ENCODE results near the gene TCF7L1. TPM values are rescaled to one million over a fixed set of nuclear protein-coding genes. Genes with fewer than 3 reads are reported as not detected.
A peak's percentile ranks its signal among the peaks of the same experiment; 100 is the strongest.

The TCF7L1 gene
- total and polyA plus RNA-seq, 2 of the 13 experiments (the other 11 are each of a cell fraction or from before 2014, with no cell fraction given), result 0.04 to 0.15 TPM

DNA sequence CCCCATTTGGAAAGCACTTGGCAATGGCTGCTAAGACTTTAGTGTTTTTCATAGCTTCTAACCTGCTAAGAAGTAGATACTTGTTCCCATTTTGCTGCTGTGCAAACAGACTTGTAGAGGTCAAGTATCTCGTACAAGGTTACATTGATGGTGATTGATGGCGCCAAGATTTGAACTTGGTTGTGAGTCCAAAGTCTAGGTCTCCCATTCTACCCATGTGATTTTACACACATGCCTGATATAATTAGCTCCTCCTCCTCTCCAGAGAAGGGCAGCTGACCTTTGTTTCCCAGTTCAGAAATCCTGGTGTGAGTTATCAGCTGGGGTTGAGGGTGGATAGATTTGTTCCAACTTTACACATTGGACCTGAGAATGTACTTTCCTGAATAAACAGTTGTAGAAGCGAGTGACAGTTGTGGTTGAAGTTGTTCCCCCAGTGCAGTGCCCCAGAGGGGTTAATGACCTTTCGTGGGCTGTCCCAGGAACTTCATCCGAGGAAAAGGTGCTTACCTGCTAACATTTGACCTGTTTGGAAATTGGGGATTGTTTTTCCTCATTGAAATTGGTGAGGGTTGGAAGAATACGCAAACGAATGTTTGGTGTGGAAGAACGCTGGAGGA lies 10.4 kb downstream of the TCF7L1 start:
- Histone ChIP-seq H4K20me1 (ENCODE audit: insufficient read depth, low read length) (no peaks in the 10 kb centered on the region), H3K9ac (ENCODE audit: insufficient read depth, low read depth, low read length) (no peak overlapping the region), H3K9me3 (ENCODE audit: low read length) (no peaks in the 10 kb centered on the region), H3K4me2 (ENCODE audit: low read depth, low read length) (peak overlapping the region; percentile 20; the same call in 1 of the 2 replicates), H3K79me2 (ENCODE audit: insufficient read depth, low read length) (no peaks in the 10 kb centered on the region), H3K4me3 (replicated peaks in 1 of 3; ENCODE audit: insufficient read depth in 1 of 3, low read depth in 2 of 3, low read length in 3 of 3) (0 out of 6 replicates have a peak overlapping the region, but pooled peaks of 1 of the 3 experiments have one; percentile 12), H3K36me3 (replicated peaks in 1 of 2; ENCODE audit: control insufficient read depth in 1 of 2, insufficient read depth in 2 of 2, low read length in 2 of 2) (no peaks in the 10 kb centered on the region), H3K27me3 (ENCODE audit: control insufficient read depth in 1 of 2, insufficient read depth in 2 of 2, low read length in 2 of 2) (peaks cover 1 to 32% of the 10 kb centered on the region in 2 experiments; a peak in 2 of 5 replicates), H3K27ac (ENCODE audit: extremely low read length, insufficient read depth, low read length) (peak overlapping the region; percentile 34), H2AFZ (ENCODE audit: low read length) (no peak overlapping the region), H3K4me1 (ENCODE audit: insufficient read depth, low read length) (peaks cover 17% of the 10 kb centered on the region)
- in situ Hi-C loops (cut with HindIII; ENCODE audit: extremely low pct_ligation_motif_present, low pct_unique_long_range_greater_than_20kb) (no loop called here), intact Hi-C loops (cut with micrococcal nuclease; ENCODE audit: unreplicated experiment) (no loop called here)
- ChIA-PET POLR2A (no interaction called here), CTCF (ENCODE audit: low intra/inter-chr PET ratio, low total read pairs) (no interaction called here)
- no TSS peak for BruUV-seq (replicated peaks)
- FAIRE-seq (peak; percentile 81), ATAC-seq (peak; percentile 90), DNase-seq (ENCODE audit: low spot score) (peak; percentile 74)
- 0% methylated on average over 8 of the region's 8 CpGs for WGBS (ENCODE audit: low lambda C conversion rate)
- TF ChIP-seq ZEB1 (IDR thresholded peaks at IDR 0.05; ENCODE audit: insufficient replicate concordance, low read depth) (peak; percentile 90), ISL2 (CRISPR knock-in tag; IDR thresholded peaks at IDR 0.05) (peak; percentile 50; the same call in 1 of the 2 replicates), ZNF644 (CRISPR knock-in tag; IDR thresholded peaks at IDR 0.05; ENCODE audit: low read depth) (0 out of 2 replicates have a peak, but pooled peaks have one; percentile 17), PRMT3 (CRISPR knock-in tag; IDR thresholded peaks at IDR 0.05; ENCODE audit: borderline replicate concordance, low read depth) (no peak), SNAI1 (CRISPR knock-in tag; IDR thresholded peaks at IDR 0.05; ENCODE audit: borderline replicate concordance) (no peak), ZFP82 (CRISPR knock-in tag; IDR thresholded peaks at IDR 0.05; ENCODE audit: borderline replicate concordance) (no peak), PTBP1 (IDR thresholded peaks at IDR 0.05; ENCODE audit: low read depth, low read length, poor library complexity, severe bottlenecking) (no peak)
- TF ChIP-seq, protein P1, sequence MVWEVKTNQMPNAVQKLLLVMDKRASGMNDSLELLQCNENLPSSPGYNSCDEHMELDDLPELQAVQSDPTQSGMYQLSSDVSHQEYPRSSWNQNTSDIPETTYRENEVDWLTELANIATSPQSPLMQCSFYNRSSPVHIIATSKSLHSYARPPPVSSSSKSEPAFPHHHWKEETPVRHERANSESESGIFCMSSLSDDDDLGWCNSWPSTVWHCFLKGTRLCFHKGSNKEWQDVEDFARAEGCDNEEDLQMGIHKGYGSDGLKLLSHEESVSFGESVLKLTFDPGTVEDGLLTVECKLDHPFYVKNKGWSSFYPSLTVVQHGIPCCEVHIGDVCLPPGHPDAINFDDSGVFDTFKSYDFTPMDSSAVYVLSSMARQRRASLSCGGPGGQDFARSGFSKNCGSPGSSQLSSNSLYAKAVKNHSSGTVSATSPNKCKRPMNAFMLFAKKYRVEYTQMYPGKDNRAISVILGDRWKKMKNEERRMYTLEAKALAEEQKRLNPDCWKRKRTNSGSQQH (CRISPR knock-in tag; IDR thresholded peaks at IDR 0.05; ENCODE audit: low read depth), result no peak
- TF ChIP-seq, protein P2, sequence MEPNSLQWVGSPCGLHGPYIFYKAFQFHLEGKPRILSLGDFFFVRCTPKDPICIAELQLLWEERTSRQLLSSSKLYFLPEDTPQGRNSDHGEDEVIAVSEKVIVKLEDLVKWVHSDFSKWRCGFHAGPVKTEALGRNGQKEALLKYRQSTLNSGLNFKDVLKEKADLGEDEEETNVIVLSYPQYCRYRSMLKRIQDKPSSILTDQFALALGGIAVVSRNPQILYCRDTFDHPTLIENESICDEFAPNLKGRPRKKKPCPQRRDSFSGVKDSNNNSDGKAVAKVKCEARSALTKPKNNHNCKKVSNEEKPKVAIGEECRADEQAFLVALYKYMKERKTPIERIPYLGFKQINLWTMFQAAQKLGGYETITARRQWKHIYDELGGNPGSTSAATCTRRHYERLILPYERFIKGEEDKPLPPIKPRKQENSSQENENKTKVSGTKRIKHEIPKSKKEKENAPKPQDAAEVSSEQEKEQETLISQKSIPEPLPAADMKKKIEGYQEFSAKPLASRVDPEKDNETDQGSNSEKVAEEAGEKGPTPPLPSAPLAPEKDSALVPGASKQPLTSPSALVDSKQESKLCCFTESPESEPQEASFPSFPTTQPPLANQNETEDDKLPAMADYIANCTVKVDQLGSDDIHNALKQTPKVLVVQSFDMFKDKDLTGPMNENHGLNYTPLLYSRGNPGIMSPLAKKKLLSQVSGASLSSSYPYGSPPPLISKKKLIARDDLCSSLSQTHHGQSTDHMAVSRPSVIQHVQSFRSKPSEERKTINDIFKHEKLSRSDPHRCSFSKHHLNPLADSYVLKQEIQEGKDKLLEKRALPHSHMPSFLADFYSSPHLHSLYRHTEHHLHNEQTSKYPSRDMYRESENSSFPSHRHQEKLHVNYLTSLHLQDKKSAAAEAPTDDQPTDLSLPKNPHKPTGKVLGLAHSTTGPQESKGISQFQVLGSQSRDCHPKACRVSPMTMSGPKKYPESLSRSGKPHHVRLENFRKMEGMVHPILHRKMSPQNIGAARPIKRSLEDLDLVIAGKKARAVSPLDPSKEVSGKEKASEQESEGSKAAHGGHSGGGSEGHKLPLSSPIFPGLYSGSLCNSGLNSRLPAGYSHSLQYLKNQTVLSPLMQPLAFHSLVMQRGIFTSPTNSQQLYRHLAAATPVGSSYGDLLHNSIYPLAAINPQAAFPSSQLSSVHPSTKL (CRISPR knock-in tag; IDR thresholded peaks at IDR 0.05), result peak; percentile 49
- TF ChIP-seq, protein P3, sequence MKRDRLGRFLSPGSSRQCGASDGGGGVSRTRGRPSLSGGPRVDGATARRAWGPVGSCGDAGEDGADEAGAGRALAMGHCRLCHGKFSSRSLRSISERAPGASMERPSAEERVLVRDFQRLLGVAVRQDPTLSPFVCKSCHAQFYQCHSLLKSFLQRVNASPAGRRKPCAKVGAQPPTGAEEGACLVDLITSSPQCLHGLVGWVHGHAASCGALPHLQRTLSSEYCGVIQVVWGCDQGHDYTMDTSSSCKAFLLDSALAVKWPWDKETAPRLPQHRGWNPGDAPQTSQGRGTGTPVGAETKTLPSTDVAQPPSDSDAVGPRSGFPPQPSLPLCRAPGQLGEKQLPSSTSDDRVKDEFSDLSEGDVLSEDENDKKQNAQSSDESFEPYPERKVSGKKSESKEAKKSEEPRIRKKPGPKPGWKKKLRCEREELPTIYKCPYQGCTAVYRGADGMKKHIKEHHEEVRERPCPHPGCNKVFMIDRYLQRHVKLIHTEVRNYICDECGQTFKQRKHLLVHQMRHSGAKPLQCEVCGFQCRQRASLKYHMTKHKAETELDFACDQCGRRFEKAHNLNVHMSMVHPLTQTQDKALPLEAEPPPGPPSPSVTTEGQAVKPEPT (CRISPR knock-in tag; IDR thresholded peaks at IDR 0.05; ENCODE audit: low read depth), result no peak
- TF ChIP-seq, protein P4, sequence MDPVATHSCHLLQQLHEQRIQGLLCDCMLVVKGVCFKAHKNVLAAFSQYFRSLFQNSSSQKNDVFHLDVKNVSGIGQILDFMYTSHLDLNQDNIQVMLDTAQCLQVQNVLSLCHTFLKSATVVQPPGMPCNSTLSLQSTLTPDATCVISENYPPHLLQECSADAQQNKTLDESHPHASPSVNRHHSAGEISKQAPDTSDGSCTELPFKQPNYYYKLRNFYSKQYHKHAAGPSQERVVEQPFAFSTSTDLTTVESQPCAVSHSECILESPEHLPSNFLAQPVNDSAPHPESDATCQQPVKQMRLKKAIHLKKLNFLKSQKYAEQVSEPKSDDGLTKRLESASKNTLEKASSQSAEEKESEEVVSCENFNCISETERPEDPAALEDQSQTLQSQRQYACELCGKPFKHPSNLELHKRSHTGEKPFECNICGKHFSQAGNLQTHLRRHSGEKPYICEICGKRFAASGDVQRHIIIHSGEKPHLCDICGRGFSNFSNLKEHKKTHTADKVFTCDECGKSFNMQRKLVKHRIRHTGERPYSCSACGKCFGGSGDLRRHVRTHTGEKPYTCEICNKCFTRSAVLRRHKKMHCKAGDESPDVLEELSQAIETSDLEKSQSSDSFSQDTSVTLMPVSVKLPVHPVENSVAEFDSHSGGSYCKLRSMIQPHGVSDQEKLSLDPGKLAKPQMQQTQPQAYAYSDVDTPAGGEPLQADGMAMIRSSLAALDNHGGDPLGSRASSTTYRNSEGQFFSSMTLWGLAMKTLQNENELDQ (CRISPR knock-in tag; IDR thresholded peaks at IDR 0.05; ENCODE audit: borderline replicate concordance), result no peak

Data from HepG2 (cell line).